ENCODE results near the gene OXCT2. TPM values are rescaled to one million over a fixed set of nuclear protein-coding genes. Genes with fewer than 3 reads are reported as not detected.

Gene OXCT2
- polyA plus RNA-seq, 3 donors from 2014 or later: 0.24 TPM; not detected in 2

DNA sequence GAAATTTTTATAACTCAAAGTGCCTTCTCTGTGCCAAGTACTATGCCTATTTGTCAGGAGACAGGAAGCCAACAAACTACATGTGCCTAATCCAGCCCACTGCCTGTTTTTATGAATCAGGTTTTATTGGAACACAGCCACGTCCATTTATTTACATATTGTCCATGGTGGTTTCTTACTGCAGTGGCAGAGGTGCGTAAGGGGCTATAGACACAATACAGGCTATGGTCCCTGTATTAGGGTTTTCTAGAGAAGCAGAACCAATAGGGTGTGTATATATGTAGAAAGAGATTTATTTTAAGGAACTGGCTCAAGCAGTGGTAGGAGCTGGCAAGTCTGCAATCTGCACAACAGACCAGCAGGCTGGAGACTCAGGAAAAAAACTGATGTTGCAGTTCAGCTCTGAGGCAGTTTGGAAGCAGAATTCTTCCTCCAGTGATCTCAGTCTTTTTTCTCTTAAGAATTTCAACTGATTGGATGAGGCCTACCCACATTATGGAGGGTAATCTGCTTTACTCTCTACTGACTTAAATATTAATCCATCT, 17.1 kb downstream of the OXCT2 start:
- Mint-ChIP-seq H3K9me3 (no peaks in the 10 kb centered on the region), H3K4me3 (no peak overlapping the region), H3K36me3 (peaks cover 28 to 65% (median 38%) of the 10 kb centered on the region in 3 donors), H3K4me1 (peaks cover 0 to 3% of the 10 kb centered on the region in 2 donors), H3K27me3 (ENCODE audit: low read depth in 3 of 3) (peaks cover 0 to 2% (median 0%) of the 10 kb centered on the region in 3 donors), H3K27ac (no peak overlapping the region)
- DNase-seq: no peak

- no peak for DNase-seq
- H3K36me3 Mint-ChIP-seq: peaks cover 28 to 69% (median 34%) of the 10 kb centered on the region in 3 donors
- H3K4me1 Mint-ChIP-seq: peaks cover 0 to 3% of the 10 kb centered on the region in 2 donors
- no peaks in the 10 kb centered on the region for H3K9me3 Mint-ChIP-seq
- H3K27me3 Mint-ChIP-seq (ENCODE audit: low read depth in 3 of 3): peaks cover 0 to 2% (median 0%) of the 10 kb centered on the region in 3 donors
- no peak overlapping the region for H3K27ac Mint-ChIP-seq
- H3K4me3 Mint-ChIP-seq: no peak overlapping the region
Measured at GRCh38 chr1:39753132-39754025, 17.8 kb downstream of the OXCT2 start.

DNA sequence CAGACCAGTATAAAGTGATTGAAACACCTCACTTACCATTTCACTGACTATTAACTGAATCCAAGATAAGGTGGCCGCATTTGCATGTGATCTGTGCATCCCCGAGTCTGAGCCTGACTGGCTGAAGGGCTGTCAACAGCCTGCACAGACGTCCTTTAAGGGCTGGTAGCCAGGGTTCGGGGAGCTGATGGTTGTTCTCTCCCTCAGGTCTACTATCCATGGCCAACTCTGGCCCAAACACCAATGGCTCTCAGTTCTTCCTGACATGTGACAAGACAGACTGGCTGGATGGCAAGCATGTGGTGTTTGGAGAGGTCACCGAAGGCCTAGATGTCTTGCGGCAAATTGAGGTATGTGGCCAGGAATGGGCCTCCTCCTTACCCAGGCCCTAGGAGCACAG, 18.4 kb downstream of the OXCT2 start:
- no peaks in the 10 kb centered on the region for H3K9me3 Mint-ChIP-seq
- no peak overlapping the region for H3K27ac Mint-ChIP-seq
- no peak for DNase-seq
- H3K4me3 Mint-ChIP-seq: no peak overlapping the region
- peaks cover 0 to 2% (median 0%) of the 10 kb centered on the region in 3 donors for H3K27me3 Mint-ChIP-seq (ENCODE audit: low read depth in 3 of 3)
- H3K36me3 Mint-ChIP-seq: peaks cover 28 to 69% (median 34%) of the 10 kb centered on the region in 3 donors
- H3K4me1 Mint-ChIP-seq: peaks cover 0 to 3% of the 10 kb centered on the region in 2 donors

DNA sequence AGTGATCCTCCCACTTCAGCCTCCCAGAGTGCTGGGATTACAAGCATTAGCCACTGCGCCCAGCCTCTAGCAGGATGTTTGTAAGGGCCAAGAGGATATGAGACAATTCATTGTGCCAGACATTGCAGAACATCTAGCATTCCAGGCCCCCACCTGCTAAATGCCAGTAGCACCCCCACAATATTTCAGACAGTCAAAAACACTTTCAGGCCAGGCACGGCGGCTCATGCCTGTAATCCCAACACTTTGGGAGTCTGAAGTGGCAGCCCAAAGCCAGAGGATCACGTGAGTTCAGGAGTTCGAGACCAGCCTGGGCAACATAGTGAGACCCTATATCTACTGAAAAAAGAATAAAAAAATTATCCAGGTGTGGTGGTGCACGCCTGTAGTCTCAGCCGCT, 19.6 kb downstream of the OXCT2 start:
- no peak overlapping the region for H3K27ac Mint-ChIP-seq
- H3K4me1 Mint-ChIP-seq: peaks cover 0 to 3% of the 10 kb centered on the region in 2 donors
- H3K9me3 Mint-ChIP-seq: no peaks in the 10 kb centered on the region
- H3K27me3 Mint-ChIP-seq (ENCODE audit: low read depth in 3 of 3): peaks cover 0 to 2% (median 0%) of the 10 kb centered on the region in 3 donors
- no peak for DNase-seq
- H3K36me3 Mint-ChIP-seq: peaks cover 33 to 67% (median 36%) of the 10 kb centered on the region in 3 donors
- no peak overlapping the region for H3K4me3 Mint-ChIP-seq

- Mint-ChIP-seq H3K36me3 (peaks cover 33 to 76% (median 41%) of the 10 kb centered on the region in 3 donors), H3K9me3 (no peaks in the 10 kb centered on the region), H3K4me3 (no peak overlapping the region), H3K27me3 (ENCODE audit: low read depth in 3 of 3) (no peaks in the 10 kb centered on the region), H3K27ac (no peak overlapping the region), H3K4me1 (peaks cover 12 to 26% of the 10 kb centered on the region in 2 donors)
- DNase-seq: no peak
Measured at GRCh38 chr1:39745016-39745670, 26.0 kb downstream of the OXCT2 start.

DNA sequence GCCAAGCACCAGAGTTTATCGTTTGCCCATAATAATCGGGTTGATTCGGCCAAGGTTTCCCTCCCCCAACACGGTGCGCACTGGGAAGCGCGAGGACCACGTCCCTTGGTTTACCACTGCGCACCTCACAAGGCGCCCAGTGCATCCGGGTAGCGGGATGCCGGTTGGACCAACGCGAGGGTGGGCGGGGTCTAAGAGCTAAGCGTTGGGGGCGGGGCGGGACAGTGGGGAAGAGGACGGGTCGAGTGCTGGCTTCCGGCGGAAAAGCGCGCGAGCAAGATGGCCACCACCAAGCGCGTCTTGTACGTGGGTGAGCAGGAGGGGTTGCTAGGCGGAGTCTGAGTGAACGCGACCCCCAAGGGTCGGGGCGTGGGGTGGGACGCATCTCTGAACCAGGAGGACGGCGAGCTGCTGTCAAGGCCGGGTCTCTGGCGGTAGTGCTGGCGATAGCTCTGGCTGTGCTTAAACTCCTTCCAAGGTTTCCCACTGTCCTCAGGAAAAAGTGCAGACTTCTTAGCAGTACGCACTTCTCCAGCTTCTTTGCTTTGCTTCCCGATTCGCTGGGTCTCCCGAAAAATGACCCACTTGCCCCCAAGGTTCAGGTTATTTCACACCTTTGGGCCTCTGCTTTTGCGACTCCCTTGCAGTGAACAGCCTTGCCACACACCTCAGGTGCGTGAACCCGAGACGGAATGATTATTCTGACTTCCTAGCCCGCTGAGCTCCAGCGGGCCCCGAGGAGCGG, 32.4 kb downstream of the OXCT2 start, which contains the start of gene PPIE:
PPIE (plus strand) TSS at position 261 of the 745 bp plus-strand sequence; CDS start at position 280, 19 bp downstream.
- peaks cover 14 to 29% (median 14%) of the 10 kb centered on the region in 3 donors for H3K36me3 Mint-ChIP-seq
- peaks cover 0 to 2% (median 0%) of the 10 kb centered on the region in 6 donors for H3K9me3 Mint-ChIP-seq
- DNase-seq: peak; percentile 75 to 82 (median 76)
- H3K27me3 Mint-ChIP-seq (ENCODE audit: low read depth in 3 of 3): peaks cover 4 to 11% (median 7%) of the 10 kb centered on the region in 3 donors
- peak within 1 kb of the TSS; percentile 84 to 98 (median 94) for H3K27ac Mint-ChIP-seq
- peaks cover 54 to 63% of the 10 kb centered on the region in 2 donors for H3K4me1 Mint-ChIP-seq
- peak within 1 kb of the TSS; percentile 96 to 98 (median 97) for H3K4me3 Mint-ChIP-seq

DNA sequence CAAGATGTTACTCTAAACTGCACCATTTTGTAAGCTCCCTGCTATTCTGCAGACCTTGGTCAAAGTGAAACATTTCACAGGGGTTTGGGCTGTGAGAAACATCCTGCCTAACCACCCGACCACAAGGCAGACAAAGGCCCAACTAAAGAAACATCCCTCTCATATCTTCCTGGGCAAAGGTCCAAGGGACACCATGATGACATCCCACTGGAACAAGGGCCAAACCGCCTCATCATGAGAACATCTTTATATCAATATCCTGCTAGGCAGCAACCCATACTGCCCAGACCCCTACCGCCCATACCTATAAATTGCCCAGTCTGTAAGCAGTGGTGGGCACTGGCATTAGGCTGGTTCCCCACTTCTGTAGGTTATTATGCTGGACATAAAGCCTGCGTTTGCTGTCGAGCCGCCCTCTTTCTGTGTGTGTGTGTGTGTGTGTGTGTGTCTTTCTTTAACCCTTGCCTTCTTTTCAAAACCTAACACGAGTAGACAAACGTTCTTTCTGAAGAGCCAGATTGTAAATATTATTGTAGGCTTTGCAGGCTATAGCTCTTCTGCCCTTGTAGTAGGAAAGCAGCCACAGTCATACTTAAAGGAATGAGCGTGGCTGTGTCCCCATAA, 33.5 kb downstream of the OXCT2 start:
- peaks cover 51 to 63% of the 10 kb centered on the region in 2 donors for H3K4me1 Mint-ChIP-seq
- DNase-seq: peak; percentile 68 to 73 (median 68)
- H3K27ac Mint-ChIP-seq: peak overlapping the region; percentile 84 to 96 (median 93)
- peaks cover 0 to 2% (median 0%) of the 10 kb centered on the region in 6 donors for H3K9me3 Mint-ChIP-seq
- peaks cover 7 to 15% (median 7%) of the 10 kb centered on the region in 3 donors for H3K27me3 Mint-ChIP-seq (ENCODE audit: low read depth in 3 of 3)
- peaks cover 10 to 20% (median 10%) of the 10 kb centered on the region in 3 donors for H3K36me3 Mint-ChIP-seq
- H3K4me3 Mint-ChIP-seq: peak overlapping the region; percentile 64 to 98 (median 97)

DNA sequence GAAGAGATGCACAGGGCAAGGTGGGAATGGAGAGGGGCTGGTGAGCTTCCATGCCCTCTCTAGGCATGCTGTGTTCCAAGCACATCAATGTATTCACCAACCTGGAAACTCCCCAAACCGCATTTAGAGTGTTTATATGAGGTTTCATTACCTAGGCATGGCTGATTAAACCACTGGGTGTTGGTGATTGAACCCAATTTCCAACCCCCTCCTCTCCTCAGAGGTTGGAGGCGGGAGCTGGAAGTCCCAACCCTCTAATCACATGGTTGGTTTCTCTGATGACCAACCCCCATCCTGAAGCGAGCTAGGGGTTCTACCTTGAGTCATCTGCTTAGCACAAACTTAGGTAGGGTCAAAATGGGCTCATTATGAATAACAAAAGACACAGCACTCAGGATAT, 35.4 kb downstream of the OXCT2 start:
- Mint-ChIP-seq H3K4me1 (peaks cover 44 to 48% of the 10 kb centered on the region in 2 donors), H3K27ac (peak overlapping the region in 1 of 6 donors; percentile 70), H3K4me3 (no peak overlapping the region), H3K27me3 (ENCODE audit: low read depth in 3 of 3) (peaks cover 7 to 15% (median 7%) of the 10 kb centered on the region in 3 donors), H3K36me3 (peaks cover 4% of the 10 kb centered on the region in 3 donors), H3K9me3 (peaks cover 0 to 2% (median 0%) of the 10 kb centered on the region in 6 donors)
- DNase-seq: no peak

- Mint-ChIP-seq H3K27ac (no peak overlapping the region), H3K36me3 (peaks cover 0 to 9% (median 4%) of the 10 kb centered on the region in 3 donors), H3K4me1 (peaks cover 23% of the 10 kb centered on the region in 2 donors), H3K4me3 (no peak overlapping the region), H3K27me3 (ENCODE audit: low read depth in 3 of 3) (peaks cover 15 to 22% (median 20%) of the 10 kb centered on the region in 3 donors), H3K9me3 (peaks cover 0 to 2% (median 0%) of the 10 kb centered on the region in 6 donors)
- DNase-seq: no peak
Measured at GRCh38 chr1:39733161-39733560, 38.0 kb downstream of the OXCT2 start.

DNA sequence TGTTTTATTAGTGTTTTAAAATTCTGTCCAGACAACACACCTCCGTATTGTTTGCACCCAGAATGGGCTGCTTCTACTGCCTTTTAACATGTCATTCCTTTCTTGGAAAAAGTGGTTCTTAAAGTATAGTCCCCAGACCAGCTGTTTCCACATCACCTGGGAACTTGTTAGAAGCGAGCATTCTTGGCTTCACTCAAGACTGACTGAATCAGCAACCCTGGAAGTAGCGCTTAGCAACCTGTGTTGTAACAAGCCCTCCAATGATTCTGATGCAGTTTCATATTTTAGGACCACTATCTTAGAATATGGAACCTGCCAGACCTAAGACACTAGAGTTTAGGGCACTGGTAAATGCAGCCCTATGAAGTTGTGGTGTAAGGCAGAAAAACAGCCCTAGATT, 38.4 kb downstream of the OXCT2 start:
- H3K4me3 Mint-ChIP-seq: no peak overlapping the region

GRCh38 chr1:39729842-39730241, 41.3 kb downstream of the OXCT2 start:
- H3K27me3 Mint-ChIP-seq (ENCODE audit: low read depth in 3 of 3): peaks cover 20 to 27% (median 21%) of the 10 kb centered on the region in 3 donors
- peaks cover 6 to 14% of the 10 kb centered on the region in 2 donors for H3K4me1 Mint-ChIP-seq
- H3K27ac Mint-ChIP-seq: no peak overlapping the region
- no peak overlapping the region for H3K4me3 Mint-ChIP-seq
- DNase-seq: no peak
- H3K36me3 Mint-ChIP-seq: peaks cover 0 to 5% (median 0%) of the 10 kb centered on the region in 3 donors
- no peaks in the 10 kb centered on the region for H3K9me3 Mint-ChIP-seq

More for the DNA sequence above, 38.4 kb downstream of the OXCT2 start:
- Mint-ChIP-seq H3K9me3 (peaks cover 0 to 2% (median 0%) of the 10 kb centered on the region in 6 donors), H3K36me3 (peaks cover 0 to 9% (median 4%) of the 10 kb centered on the region in 3 donors), H3K4me1 (peaks cover 20 to 23% of the 10 kb centered on the region in 2 donors), H3K27ac (no peak overlapping the region), H3K27me3 (ENCODE audit: low read depth in 3 of 3) (peaks cover 15 to 24% (median 20%) of the 10 kb centered on the region in 3 donors)
- no peak for DNase-seq

- H3K27ac Mint-ChIP-seq: no peak overlapping the region
- H3K4me3 Mint-ChIP-seq: peak overlapping the region in 1 of 5 donors; percentile 9
Measured at GRCh38 chr1:39729030-39729429, 42.1 kb downstream of the OXCT2 start.

More at GRCh38 chr1:39729030-39729429, 42.1 kb downstream of the OXCT2 start:
- peaks cover 0 to 9% (median 0%) of the 10 kb centered on the region in 3 donors for H3K36me3 Mint-ChIP-seq
- H3K4me1 Mint-ChIP-seq: peaks cover 6 to 14% of the 10 kb centered on the region in 2 donors
- no peak for DNase-seq
- H3K9me3 Mint-ChIP-seq: no peaks in the 10 kb centered on the region
- H3K27me3 Mint-ChIP-seq (ENCODE audit: low read depth in 3 of 3): peaks cover 19 to 29% (median 27%) of the 10 kb centered on the region in 3 donors
